Ovary (tissue), 3 donors: Measurements from ENCODE around the gene GPR68.

Experiments used
- EP300 ChIP-seq: sonication (generic); formaldehyde crosslinking; IDR thresholded peaks from one replicate; pipeline ENCODE4 v1.6.1; 2017; ENCODE audit warnings: antibody characterized with exemption
- POLR2A ChIP-seq: fragments of 450-650 bp; IDR thresholded peaks from one replicate; pipeline ENCODE4 v1.6.1; 2017; ENCODE audit warnings: antibody characterized with exemption, mild to moderate bottlenecking, moderate library complexity
- TF ChIP-seq, protein P1 (sequence below), 3 donors: fragments of 450-650 bp in 2 of 3; fragments of 200-600 bp in 1 of 3; IDR thresholded peaks; one replicate each; pipeline versions ENCODE4 v1.5.1 to v1.8.0; 2016 to 2022; ENCODE audit warnings: antibody characterized with exemption in 3 of 3, mild to moderate bottlenecking in 1 of 3
- donor health status: DM: no; HTN: no; CAD: no.

DNA sequence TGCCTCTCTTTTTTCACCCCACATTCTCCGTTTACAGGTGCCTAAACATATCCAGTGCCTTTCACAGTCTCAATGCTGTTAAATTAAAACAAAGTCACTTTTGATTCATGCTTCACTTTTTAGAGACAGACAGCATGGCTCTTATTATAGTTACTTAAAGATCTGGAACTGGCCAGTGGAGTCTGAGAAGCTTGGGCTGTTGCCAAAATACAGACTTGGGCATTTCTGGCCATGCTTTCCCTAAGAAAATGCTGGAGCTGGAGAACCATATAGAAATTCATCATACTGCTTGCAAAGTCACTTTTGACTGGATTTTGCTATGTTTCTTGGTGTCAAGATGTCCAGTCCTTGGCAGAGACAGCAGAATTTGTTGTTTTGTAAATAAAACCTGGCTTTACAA is 12.2 kb upstream of the GPR68 start:
- TF ChIP-seq, protein P1, sequence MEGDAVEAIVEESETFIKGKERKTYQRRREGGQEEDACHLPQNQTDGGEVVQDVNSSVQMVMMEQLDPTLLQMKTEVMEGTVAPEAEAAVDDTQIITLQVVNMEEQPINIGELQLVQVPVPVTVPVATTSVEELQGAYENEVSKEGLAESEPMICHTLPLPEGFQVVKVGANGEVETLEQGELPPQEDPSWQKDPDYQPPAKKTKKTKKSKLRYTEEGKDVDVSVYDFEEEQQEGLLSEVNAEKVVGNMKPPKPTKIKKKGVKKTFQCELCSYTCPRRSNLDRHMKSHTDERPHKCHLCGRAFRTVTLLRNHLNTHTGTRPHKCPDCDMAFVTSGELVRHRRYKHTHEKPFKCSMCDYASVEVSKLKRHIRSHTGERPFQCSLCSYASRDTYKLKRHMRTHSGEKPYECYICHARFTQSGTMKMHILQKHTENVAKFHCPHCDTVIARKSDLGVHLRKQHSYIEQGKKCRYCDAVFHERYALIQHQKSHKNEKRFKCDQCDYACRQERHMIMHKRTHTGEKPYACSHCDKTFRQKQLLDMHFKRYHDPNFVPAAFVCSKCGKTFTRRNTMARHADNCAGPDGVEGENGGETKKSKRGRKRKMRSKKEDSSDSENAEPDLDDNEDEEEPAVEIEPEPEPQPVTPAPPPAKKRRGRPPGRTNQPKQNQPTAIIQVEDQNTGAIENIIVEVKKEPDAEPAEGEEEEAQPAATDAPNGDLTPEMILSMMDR (IDR thresholded peaks at IDR 0.05) = no peak
- no peak for TF ChIP-seq EP300
- no peak for TF ChIP-seq POLR2A
